A673 (cell line): ENCODE measurements around the gene METTL16. TPM values are rescaled to one million over a fixed set of nuclear protein-coding genes. Genes with fewer than 3 reads are reported as not detected.

Experiments
- BruUV-seq: library from RNA; stranded (reverse); fragments of 400-500 nt; replicated peaks from 2 replicates; lab custom pipeline; 2021; lab: Mats Ljungman, UMichigan
- CTCF ChIA-PET: fragments of 300-600 bp; sonication (Branson Sonifier 250); formaldehyde crosslinking; loops from one replicate; lab custom pipeline; 2022; ENCODE audit warnings: antibody characterized with exemption; lab: Charles Lee
- POLR2A ChIA-PET: fragments of 300-600 bp; sonication (Branson Sonifier 250); formaldehyde crosslinking; loops from one replicate; lab custom pipeline; 2022; ENCODE audit warnings: antibody characterized with exemption; ENCODE audit not compliant: low non-redundant PET; lab: Charles Lee
- DNase-seq: peaks from one replicate; pipeline ENCODE4 v3.0.0-alpha.2; 2015; ENCODE audit warnings: low spot score
- H3K27ac ChIP-seq: fragments of 200-600 bp; sonication (generic); 2 replicates; pipeline ENCODE4 v1.5.1; 2016; ENCODE audit warnings: mixed run types, low read depth, mild to moderate bottlenecking, mixed read lengths, antibody characterized with exemption, low read length; ENCODE audit not compliant: poor library complexity, severe bottlenecking
- H3K27me3 ChIP-seq: fragments of 200-600 bp; sonication (generic); replicated peaks from 2 replicates; pipeline ENCODE4 v1.6.1; 2017; ENCODE audit warnings: mixed run types, low read depth, mild to moderate bottlenecking, mixed read lengths, antibody characterized with exemption, low read length; ENCODE audit not compliant: insufficient read depth, poor library complexity
- H3K36me3 ChIP-seq: fragments of 200-600 bp; sonication (generic); 2 replicates; pipeline ENCODE4 v1.6.1; 2016; ENCODE audit warnings: mixed run types, mild to moderate bottlenecking, mixed read lengths, antibody characterized with exemption, low read length; ENCODE audit not compliant: insufficient read depth, poor library complexity, severe bottlenecking
- H3K4me1 ChIP-seq: fragments of 200-600 bp; sonication (generic); 2 replicates; pipeline ENCODE4 v1.6.1; 2017; ENCODE audit warnings: mixed run types, mild to moderate bottlenecking, mixed read lengths, antibody characterized with exemption, low read length; ENCODE audit not compliant: insufficient read depth, poor library complexity, severe bottlenecking
- H3K4me3 ChIP-seq: fragments of 200-600 bp; sonication (generic); 2 replicates; pipeline ENCODE4 v1.5.1; 2016; ENCODE audit warnings: low read depth, mixed run types, mild to moderate bottlenecking, mixed read lengths, low read length; ENCODE audit not compliant: poor library complexity, severe bottlenecking
- H3K9me3 ChIP-seq: fragments of 200-600 bp; sonication (generic); 2 replicates; pipeline ENCODE4 v1.6.1; 2016; ENCODE audit warnings: mixed run types, low read depth, mild to moderate bottlenecking, mixed read lengths, antibody characterized with exemption, low read length; ENCODE audit not compliant: poor library complexity, severe bottlenecking
- EZH2 ChIP-seq: fragments of 200-600 bp; sonication (generic); IDR thresholded peaks from 2 replicates; pipeline ENCODE4 v1.6.1; 2017; ENCODE audit warnings: borderline replicate concordance, low read depth, mild to moderate bottlenecking, mixed read lengths, antibody characterized with exemption, low read length; ENCODE audit not compliant: poor library complexity, severe bottlenecking
- intact Hi-C: fragments of 100-400 bp; cut with micrococcal nuclease; formaldehyde crosslinking; loops from one replicate; pipeline ENCODE4 v1.10.0; 2022; ENCODE audit not compliant: unreplicated experiment
- total RNA-seq: library from RNA; stranded (reverse); gene quantifications from 2 replicates; pipeline ENCODE4 v1.2.3, GENCODE V29; 2021
- TF ChIP-seq, protein P1 (sequence below): fragments of 300-800, 200-600 bp; sonication (generic); conservative IDR thresholded peaks from 2 replicates; pipeline ENCODE4 v1.5.1; 2017; ENCODE audit warnings: low read depth, mild to moderate bottlenecking, antibody characterized with exemption, low read length, moderate library complexity, mixed read lengths

Gene METTL16
- total RNA-seq, 1 experiment from 2014 or later: 50.8 TPM

- BruUV-seq: no TSS peak
- ChIA-PET POLR2A (no interaction called here), CTCF (no interaction called here)
- peaks cover 13% of the 10 kb centered on the region for H3K4me1 ChIP-seq
- H3K36me3 ChIP-seq: peaks cover 14% of the 10 kb centered on the region
- no peak overlapping the region for H3K4me3 ChIP-seq
- H3K9me3 ChIP-seq: no peaks in the 10 kb centered on the region
- H3K27ac ChIP-seq: no peak overlapping the region
- no peak for DNase-seq
- TF ChIP-seq, protein P1, sequence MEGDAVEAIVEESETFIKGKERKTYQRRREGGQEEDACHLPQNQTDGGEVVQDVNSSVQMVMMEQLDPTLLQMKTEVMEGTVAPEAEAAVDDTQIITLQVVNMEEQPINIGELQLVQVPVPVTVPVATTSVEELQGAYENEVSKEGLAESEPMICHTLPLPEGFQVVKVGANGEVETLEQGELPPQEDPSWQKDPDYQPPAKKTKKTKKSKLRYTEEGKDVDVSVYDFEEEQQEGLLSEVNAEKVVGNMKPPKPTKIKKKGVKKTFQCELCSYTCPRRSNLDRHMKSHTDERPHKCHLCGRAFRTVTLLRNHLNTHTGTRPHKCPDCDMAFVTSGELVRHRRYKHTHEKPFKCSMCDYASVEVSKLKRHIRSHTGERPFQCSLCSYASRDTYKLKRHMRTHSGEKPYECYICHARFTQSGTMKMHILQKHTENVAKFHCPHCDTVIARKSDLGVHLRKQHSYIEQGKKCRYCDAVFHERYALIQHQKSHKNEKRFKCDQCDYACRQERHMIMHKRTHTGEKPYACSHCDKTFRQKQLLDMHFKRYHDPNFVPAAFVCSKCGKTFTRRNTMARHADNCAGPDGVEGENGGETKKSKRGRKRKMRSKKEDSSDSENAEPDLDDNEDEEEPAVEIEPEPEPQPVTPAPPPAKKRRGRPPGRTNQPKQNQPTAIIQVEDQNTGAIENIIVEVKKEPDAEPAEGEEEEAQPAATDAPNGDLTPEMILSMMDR: no peak
- no peak for TF ChIP-seq EZH2
- intact Hi-C loops: no loop called here
- no peaks in the 10 kb centered on the region for H3K27me3 ChIP-seq
Observed at GRCh38 chr17:2410951-2411350, 100.7 kb downstream of the METTL16 start.

GRCh38 chr17:2406903-2407790, 104.5 kb downstream of the METTL16 start:
- no peaks in the 10 kb centered on the region for H3K9me3 ChIP-seq
- intact Hi-C loops: no loop called here
- no TSS peak for BruUV-seq
- no peak for TF ChIP-seq EZH2
- TF ChIP-seq, protein P1: no peak
- no peaks in the 10 kb centered on the region for H3K36me3 ChIP-seq
- no peaks in the 10 kb centered on the region for H3K27me3 ChIP-seq
- no peak overlapping the region for H3K4me3 ChIP-seq
- peak overlapping the region; percentile 75 for H3K27ac ChIP-seq
- POLR2A ChIA-PET: interaction anchor here (0.6 to 0.8 kb wide), 2 partner anchors 9 to 304 kb away, joined by 4 to 5 read pairs; no protein-coding TSS in a partner anchor
- CTCF ChIA-PET: interaction anchor here (0.6 to 1.0 kb wide), 3 partner anchors 9 to 832 kb away, joined by 3 to 6 read pairs (median 4); no protein-coding TSS in a partner anchor
- DNase-seq: no peak
- H3K4me1 ChIP-seq: peaks cover 51% of the 10 kb centered on the region

GRCh38 chr17:2406271-2406902, 105.3 kb downstream of the METTL16 start:
- H3K4me3 ChIP-seq: no peak overlapping the region
- POLR2A ChIA-PET: interaction anchor here (0.6 kb wide), 1 partner anchor 305 kb away, joined by 4 read pairs; no protein-coding TSS in a partner anchor
- H3K9me3 ChIP-seq: no peaks in the 10 kb centered on the region
- H3K27me3 ChIP-seq: no peaks in the 10 kb centered on the region
- intact Hi-C loops: no loop called here
- peak overlapping the region; percentile 75 for H3K27ac ChIP-seq
- no TSS peak for BruUV-seq
- H3K4me1 ChIP-seq: peaks cover 52% of the 10 kb centered on the region
- no peak for DNase-seq
- CTCF ChIA-PET: interaction anchor here (0.6 to 1.0 kb wide), 2 partner anchors 10 to 832 kb away, joined by 3 to 6 read pairs; no protein-coding TSS in a partner anchor
- TF ChIP-seq EZH2: no peak
- TF ChIP-seq, protein P1: no peak
- no peaks in the 10 kb centered on the region for H3K36me3 ChIP-seq
